ENCODE measurements around the gene GOT1.

Gene GOT1

GRCh38 chr10:99353182-99353581 lies 77.2 kb downstream of the GOT1 start:
- no peak for DNase-seq

- DNase-seq = no peak
Measured at GRCh38 chr10:99347672-99348071, 82.8 kb downstream of the GOT1 start.
